Calu3 (cell line): ENCODE data around the gene USP7. TPM values are rescaled to one million over a fixed set of nuclear protein-coding genes. Genes with fewer than 3 reads are reported as not detected.

Experiments
- BruUV-seq: library from RNA; stranded (reverse); fragments of 400-500 nt; replicated peaks from 2 replicates; lab custom pipeline; 2021; lab: Mats Ljungman, UMichigan
- CTCF ChIA-PET: fragments of 300-600 bp; sonication (Branson Sonifier 250); formaldehyde crosslinking; loops from one replicate; lab custom pipeline; 2022; ENCODE audit warnings: antibody characterized with exemption; lab: Charles Lee
- DNase-seq: peaks from one replicate; pipeline ENCODE4 v3.0.0; 2022
- H3K27ac Mint-ChIP-seq: one replicate; pipeline ENCODE4 v1.8.0; 2022; ENCODE audit warnings: mixed read lengths; ENCODE audit not compliant: unreplicated experiment
- H3K27me3 Mint-ChIP-seq: one replicate; pipeline ENCODE4 v1.8.0; 2022; ENCODE audit warnings: mixed read lengths; ENCODE audit not compliant: unreplicated experiment
- H3K36me3 Mint-ChIP-seq: one replicate; pipeline ENCODE4 v1.8.0; 2022; ENCODE audit warnings: mild to moderate bottlenecking, moderate library complexity, mixed read lengths; ENCODE audit not compliant: insufficient read depth, unreplicated experiment
- H3K4me1 Mint-ChIP-seq: one replicate; pipeline ENCODE4 v1.8.0; 2022; ENCODE audit warnings: mild to moderate bottlenecking, low read depth, mixed read lengths; ENCODE audit not compliant: unreplicated experiment
- H3K4me3 Mint-ChIP-seq: one replicate; pipeline ENCODE4 v1.8.0; 2022; ENCODE audit warnings: mild to moderate bottlenecking, low read depth, moderate library complexity, mixed read lengths; ENCODE audit not compliant: unreplicated experiment
- H3K9me3 Mint-ChIP-seq: one replicate; pipeline ENCODE4 v1.8.0; 2022; ENCODE audit warnings: low read depth, mixed read lengths; ENCODE audit not compliant: unreplicated experiment
- intact Hi-C: fragments of 100-400 bp; cut with micrococcal nuclease; formaldehyde crosslinking; loops from one replicate; pipeline ENCODE4 v1.10.0; 2022; ENCODE audit not compliant: unreplicated experiment
- total RNA-seq: library from RNA; stranded (reverse); gene quantifications from 2 replicates; pipeline ENCODE4 v1.2.3, GENCODE V29; 2022
- TF ChIP-seq, protein P1 (sequence below): fragments of 200-600 bp; IDR thresholded peaks from one replicate; pipeline ENCODE4 v1.8.0; 2022; ENCODE audit warnings: antibody characterized with exemption; ENCODE audit not compliant: unreplicated experiment

The USP7 gene
- total RNA-seq, 1 experiment from 2014 or later = 165 TPM

DNA sequence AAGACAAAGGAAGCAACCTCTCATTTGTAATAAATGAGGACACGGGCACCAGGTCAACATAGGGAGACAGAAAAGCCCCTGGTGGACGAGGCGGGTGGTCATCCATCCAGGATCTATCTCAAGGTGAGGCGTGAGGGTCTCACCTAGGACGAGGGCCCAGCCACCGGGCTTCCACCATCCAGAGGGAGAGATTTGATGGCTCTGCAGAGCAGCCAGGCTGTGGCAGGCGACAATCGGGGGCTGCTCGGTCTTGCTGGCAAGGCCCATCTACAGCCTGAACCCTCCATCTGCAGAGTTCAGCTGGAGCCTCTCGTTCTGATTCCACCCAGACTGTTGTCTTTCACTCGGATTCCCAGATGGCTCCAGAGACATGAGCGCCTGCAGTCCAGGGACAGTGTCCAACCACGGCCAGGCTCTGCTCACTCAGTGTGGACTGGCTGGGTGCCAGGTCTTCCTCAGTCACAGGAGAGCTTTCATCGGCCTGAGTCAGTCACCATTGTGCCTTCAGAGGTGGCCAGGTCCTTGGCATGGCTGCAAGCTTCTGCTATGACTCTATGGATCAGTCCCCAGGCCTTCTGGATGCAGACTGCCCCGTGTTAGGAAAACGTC lies 75.7 kb downstream of the USP7 start:
- H3K9me3 Mint-ChIP-seq = no peaks in the 10 kb centered on the region
- H3K4me1 Mint-ChIP-seq = peaks cover 28% of the 10 kb centered on the region
- H3K4me3 Mint-ChIP-seq = no peak overlapping the region
- CTCF ChIA-PET = no interaction called here
- H3K36me3 Mint-ChIP-seq = peaks cover 57% of the 10 kb centered on the region
- DNase-seq = no peak
- no peak overlapping the region for H3K27ac Mint-ChIP-seq
- H3K27me3 Mint-ChIP-seq = no peaks in the 10 kb centered on the region
- no TSS peak for BruUV-seq
- TF ChIP-seq, protein P1, sequence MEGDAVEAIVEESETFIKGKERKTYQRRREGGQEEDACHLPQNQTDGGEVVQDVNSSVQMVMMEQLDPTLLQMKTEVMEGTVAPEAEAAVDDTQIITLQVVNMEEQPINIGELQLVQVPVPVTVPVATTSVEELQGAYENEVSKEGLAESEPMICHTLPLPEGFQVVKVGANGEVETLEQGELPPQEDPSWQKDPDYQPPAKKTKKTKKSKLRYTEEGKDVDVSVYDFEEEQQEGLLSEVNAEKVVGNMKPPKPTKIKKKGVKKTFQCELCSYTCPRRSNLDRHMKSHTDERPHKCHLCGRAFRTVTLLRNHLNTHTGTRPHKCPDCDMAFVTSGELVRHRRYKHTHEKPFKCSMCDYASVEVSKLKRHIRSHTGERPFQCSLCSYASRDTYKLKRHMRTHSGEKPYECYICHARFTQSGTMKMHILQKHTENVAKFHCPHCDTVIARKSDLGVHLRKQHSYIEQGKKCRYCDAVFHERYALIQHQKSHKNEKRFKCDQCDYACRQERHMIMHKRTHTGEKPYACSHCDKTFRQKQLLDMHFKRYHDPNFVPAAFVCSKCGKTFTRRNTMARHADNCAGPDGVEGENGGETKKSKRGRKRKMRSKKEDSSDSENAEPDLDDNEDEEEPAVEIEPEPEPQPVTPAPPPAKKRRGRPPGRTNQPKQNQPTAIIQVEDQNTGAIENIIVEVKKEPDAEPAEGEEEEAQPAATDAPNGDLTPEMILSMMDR = no peak
- intact Hi-C loops = no loop called here

DNA sequence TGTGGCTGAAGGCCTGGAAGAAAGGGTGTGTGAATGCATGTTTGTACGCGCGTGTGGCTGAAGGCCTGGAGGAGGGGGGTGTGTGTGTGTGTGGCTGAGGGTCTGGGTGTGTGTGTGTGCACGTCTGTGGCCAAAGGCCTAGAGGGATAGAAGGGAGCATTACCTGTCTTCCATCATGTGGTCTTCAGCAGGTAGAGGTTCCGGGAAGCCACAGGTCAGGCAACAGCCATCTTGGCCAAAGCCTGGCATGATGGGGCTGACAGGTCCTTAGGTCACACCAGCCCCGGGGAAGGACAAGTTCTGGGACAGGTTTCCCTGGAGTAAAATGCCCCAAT lies 76.3 kb downstream of the USP7 start:
- intact Hi-C loops = no loop called here
- no peak for DNase-seq
- no TSS peak for BruUV-seq
- CTCF ChIA-PET = no interaction called here
- Mint-ChIP-seq H3K27me3 (no peaks in the 10 kb centered on the region), H3K4me1 (peaks cover 28% of the 10 kb centered on the region), H3K9me3 (no peaks in the 10 kb centered on the region), H3K36me3 (peaks cover 52% of the 10 kb centered on the region), H3K4me3 (no peak overlapping the region), H3K27ac (no peak overlapping the region)
- TF ChIP-seq, protein P1 = no peak

DNA sequence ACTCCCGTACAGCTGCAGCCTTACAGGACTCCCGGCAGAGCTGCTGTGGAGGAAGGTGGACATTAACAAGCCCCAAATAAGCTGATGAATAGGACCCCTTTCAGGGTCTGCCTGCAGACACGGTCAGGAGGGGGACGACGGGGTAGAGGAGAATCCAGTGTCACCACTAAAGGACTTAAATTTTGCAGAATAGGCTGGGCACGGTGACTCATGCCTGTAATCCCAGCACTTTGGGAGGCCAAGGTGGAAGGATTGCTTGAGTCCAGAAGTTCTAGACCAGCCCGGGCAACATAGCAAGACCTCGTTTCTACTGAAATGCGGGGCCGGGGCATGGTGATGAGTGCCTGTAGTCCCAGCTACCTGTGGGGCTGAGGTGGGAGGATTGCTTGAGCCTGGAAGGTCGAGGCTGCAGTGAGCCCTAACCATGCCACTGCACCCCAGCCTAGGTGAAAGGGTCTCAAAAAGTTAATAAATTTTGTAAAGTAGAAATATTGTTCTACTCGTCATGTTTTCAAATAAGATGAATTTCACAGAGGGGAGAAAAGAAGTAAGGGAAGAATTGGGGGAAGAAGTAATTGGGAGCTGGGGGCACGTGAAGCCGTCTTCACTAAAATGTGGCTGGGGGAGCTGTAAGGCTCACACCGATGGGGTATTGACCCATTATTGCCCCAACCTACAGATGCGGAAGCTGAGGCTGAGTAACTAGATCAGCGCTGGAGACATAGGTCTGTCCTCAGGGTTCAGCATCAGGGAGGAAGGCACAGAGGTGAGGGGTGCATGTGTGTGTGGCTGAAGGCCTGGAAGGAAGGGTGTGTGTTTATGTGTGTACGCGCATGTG lies 76.9 kb downstream of the USP7 start:
- no TSS peak for BruUV-seq

More for the DNA sequence above, 76.9 kb downstream of the USP7 start:
- peaks cover 47% of the 10 kb centered on the region for H3K36me3 Mint-ChIP-seq
- TF ChIP-seq, protein P1 = no peak
- H3K4me1 Mint-ChIP-seq = peaks cover 28% of the 10 kb centered on the region
- CTCF ChIA-PET = interaction anchor here (0.8 to 2.3 kb wide), 4 partner anchors 23 to 145 kb away, joined by 3 to 7 read pairs (median 4); no protein-coding TSS in a partner anchor
- peak overlapping the region; percentile 58 for H3K27ac Mint-ChIP-seq
- intact Hi-C loops = no loop called here
- no peaks in the 10 kb centered on the region for H3K9me3 Mint-ChIP-seq
- H3K4me3 Mint-ChIP-seq = no peak overlapping the region
- H3K27me3 Mint-ChIP-seq = no peaks in the 10 kb centered on the region
- no peak for DNase-seq
